ENCODE data around the gene AKAP11. TPM values are rescaled to one million over a fixed set of nuclear protein-coding genes. Genes with fewer than 3 reads are reported as not detected.

Gene AKAP11
- total and polyA plus RNA-seq, 2 of the 4 experiments (the other 2 are of a cell fraction): 8.0 to 19.7 TPM

DNA sequence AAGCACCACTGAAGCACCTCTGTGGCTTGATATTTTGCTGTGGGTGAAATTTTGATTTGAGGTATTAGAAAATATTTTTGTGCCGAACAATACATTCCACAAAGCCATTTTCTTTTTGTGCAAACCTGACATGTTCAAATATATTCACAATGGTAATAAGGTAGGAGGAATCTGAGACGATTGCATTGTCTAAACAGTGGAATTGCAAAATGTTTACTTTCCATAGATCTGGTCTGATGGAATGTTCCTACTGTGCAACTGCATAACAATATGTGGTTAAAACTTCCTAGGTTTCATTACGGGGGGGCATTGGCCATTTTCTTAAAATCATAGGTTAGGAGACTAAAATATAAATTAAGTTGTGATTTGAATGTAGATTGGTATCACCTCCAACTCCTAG, 42.7 kb upstream of the AKAP11 start:
- no peak overlapping the region for H2BK5ac ChIP-seq (ENCODE audit: low read depth, low read length, poor library complexity, severe bottlenecking)
- no peak overlapping the region for H3K56ac ChIP-seq (ENCODE audit: extremely low read depth, insufficient read depth, low read length)
- H4K5ac ChIP-seq (ENCODE audit: low read depth, low read length): no peak overlapping the region
- H3K4me1 ChIP-seq (ENCODE audit: control insufficient read depth, insufficient read depth, low read length): peaks cover 3% of the 10 kb centered on the region; the same call in 1 of the 2 replicates
- BruUV-seq (replicated peaks): no TSS peak
- no peaks in the 10 kb centered on the region for H4K20me1 ChIP-seq (ENCODE audit: insufficient read depth, low read length)
- H3K9me1 ChIP-seq (ENCODE audit: insufficient read depth, low read length): no peaks in the 10 kb centered on the region
- no peak overlapping the region for H3K4me3 ChIP-seq (ENCODE audit: insufficient read depth, low read depth, low read length)
- in situ Hi-C loops (cut with MboI; ENCODE audit: low sequenced_read_pairs): no loop called here
- dilution Hi-C loops (cut with HindIII; ENCODE audit: low sequenced_read_pairs, unreplicated experiment): no loop called here
- no peak overlapping the region for H2AFZ ChIP-seq (replicated peaks; ENCODE audit: low read length, poor library complexity)
- TF ChIP-seq MAZ (IDR thresholded peaks at IDR 0.05; ENCODE audit: borderline replicate concordance, low read depth, low read length): no peak
- TF ChIP-seq NFE2L2 (IDR thresholded peaks at IDR 0.05; ENCODE audit: low read depth, low read length): no peak
- TF ChIP-seq, protein P1, sequence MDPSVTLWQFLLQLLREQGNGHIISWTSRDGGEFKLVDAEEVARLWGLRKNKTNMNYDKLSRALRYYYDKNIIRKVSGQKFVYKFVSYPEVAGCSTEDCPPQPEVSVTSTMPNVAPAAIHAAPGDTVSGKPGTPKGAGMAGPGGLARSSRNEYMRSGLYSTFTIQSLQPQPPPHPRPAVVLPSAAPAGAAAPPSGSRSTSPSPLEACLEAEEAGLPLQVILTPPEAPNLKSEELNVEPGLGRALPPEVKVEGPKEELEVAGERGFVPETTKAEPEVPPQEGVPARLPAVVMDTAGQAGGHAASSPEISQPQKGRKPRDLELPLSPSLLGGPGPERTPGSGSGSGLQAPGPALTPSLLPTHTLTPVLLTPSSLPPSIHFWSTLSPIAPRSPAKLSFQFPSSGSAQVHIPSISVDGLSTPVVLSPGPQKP (IDR thresholded peaks at IDR 0.05; ENCODE audit: borderline replicate concordance, low read depth, low read length): no peak
- no peak for TF ChIP-seq BHLHE40 (IDR thresholded peaks at IDR 0.05; ENCODE audit: low read depth, low read length)
- no peak for TF ChIP-seq RCOR1 (IDR thresholded peaks at IDR 0.05; ENCODE audit: insufficient replicate concordance, low read length)
- H3K9me3 ChIP-seq (ENCODE audit: control insufficient read depth, insufficient read depth, low read length): no peaks in the 10 kb centered on the region
- no peak overlapping the region for H2AK5ac ChIP-seq (ENCODE audit: low read depth, low read length)
- H2AK9ac ChIP-seq (replicated peaks; ENCODE audit: low read depth, low read length, poor library complexity): no peak overlapping the region
- H3K27me3 ChIP-seq (ENCODE audit: control insufficient read depth, insufficient read depth, low read length): no peaks in the 10 kb centered on the region
- no peak overlapping the region for H3K4ac ChIP-seq (ENCODE audit: low read depth, low read length)
- no peak overlapping the region for H3K23ac ChIP-seq (ENCODE audit: low read depth, low read length)
- intact Hi-C loops (cut with micrococcal nuclease): no loop called here
- H3K4me2 ChIP-seq (ENCODE audit: low read depth, low read length): no peak overlapping the region; the same call in 1 of the 2 replicates
- no peak for DNase-seq
- H3K27ac ChIP-seq (ENCODE audit: insufficient read depth, low read length): no peak overlapping the region
- no peak overlapping the region for H2BK20ac ChIP-seq (ENCODE audit: low read depth, low read length)
- H3K79me1 ChIP-seq (ENCODE audit: low read depth in 1 of 2, low read length in 2 of 2): no peaks in the 10 kb centered on the region
- ATAC-seq (ENCODE audit: low read depth): no peak; the same call in 1 of the 2 replicates
- peaks cover 5% of the 10 kb centered on the region for H3K36me3 ChIP-seq (ENCODE audit: control insufficient read depth, insufficient read depth, low read length)
- no peak overlapping the region for H2BK15ac ChIP-seq (ENCODE audit: low read depth, low read length)
- H3K18ac ChIP-seq (ENCODE audit: low read depth, low read length): no peak overlapping the region
- no CpG with 5 or more reads among the region's 3 CpGs for WGBS, 2 experiments (ENCODE audit: extremely low coverage in 2 of 2, insufficient read length in 1 of 2)
- no peak overlapping the region for H4K91ac ChIP-seq (ENCODE audit: insufficient read depth, low read depth, low read length)
- no peak overlapping the region for H4K8ac ChIP-seq (ENCODE audit: low read depth in 2 of 2, low read length in 2 of 2)
- H3K14ac ChIP-seq (replicated peaks; ENCODE audit: low read depth, low read length): no peak overlapping the region
- H2BK120ac ChIP-seq (ENCODE audit: low read depth, low read length): no peak overlapping the region
- no peak overlapping the region for H3K9ac ChIP-seq (ENCODE audit: low read depth, low read length)
- CTCF ChIA-PET: no interaction called here
- POLR2A ChIA-PET (ENCODE audit: unreplicated experiment): no interaction called here

Measured in IMR-90 (cell line).